IMR-90 (cell line): ENCODE measurements around the gene RUNX1. TPM values are rescaled to one million over a fixed set of nuclear protein-coding genes. Genes with fewer than 3 reads are reported as not detected.

Experiments used
- ATAC-seq: fragments of 200-7000 bp; cut with Tn5 transposase; 2 replicates; pipeline ENCODE4 v1.9.1; 2020; ENCODE audit warnings: low read depth, mild to moderate bottlenecking, moderate library complexity
- BruUV-seq: library from RNA; stranded (reverse); fragments of 400-500 nt; replicated peaks from 2 replicates; lab custom pipeline; 2021; lab: Mats Ljungman, UMichigan
- CTCF ChIA-PET: fragments of 300-600 bp; formaldehyde crosslinking; extraction: SDS; loops from one replicate; lab custom pipeline; 2021; ENCODE audit warnings: antibody characterized with exemption; lab: Yijun Ruan, JAX
- POLR2A ChIA-PET: fragments of 300-600 bp; sonication (Branson Sonifier 250); formaldehyde crosslinking; loops from one replicate; lab custom pipeline; 2022; ENCODE audit warnings: antibody characterized with exemption; ENCODE audit not compliant: unreplicated experiment; lab: Charles Lee
- DNase-seq: peaks from one replicate; pipeline ENCODE4 v3.0.0; 2013
- H2AFZ ChIP-seq: replicated peaks from 2 replicates; pipeline ENCODE3; 2013; ENCODE audit warnings: low read length, mild to moderate bottlenecking; ENCODE audit not compliant: poor library complexity
- H2AK5ac ChIP-seq: 2 replicates; pipeline ENCODE4 v1.6.1; 2013; ENCODE audit warnings: low read depth, low read length, inconsistent platforms
- H2AK9ac ChIP-seq: replicated peaks from 2 replicates; pipeline ENCODE3; 2013; ENCODE audit warnings: mild to moderate bottlenecking, low read depth, low read length, moderate library complexity; ENCODE audit not compliant: poor library complexity
- H2BK120ac ChIP-seq: 2 replicates; pipeline ENCODE4 v1.6.1; 2013; ENCODE audit warnings: low read depth, low read length, inconsistent platforms
- H2BK15ac ChIP-seq: 3 replicates; pipeline ENCODE4 v1.6.1; 2013; ENCODE audit warnings: low read depth, low read length, inconsistent platforms
- H2BK20ac ChIP-seq: 2 replicates; pipeline ENCODE4 v1.6.1; 2013; ENCODE audit warnings: low read depth, mild to moderate bottlenecking, inconsistent platforms, low read length, moderate library complexity
- H2BK5ac ChIP-seq: 2 replicates; pipeline ENCODE4 v1.6.1; 2013; ENCODE audit warnings: mild to moderate bottlenecking, low read depth, low read length, inconsistent platforms; ENCODE audit not compliant: poor library complexity, severe bottlenecking
- H3K14ac ChIP-seq: replicated peaks from 2 replicates; pipeline ENCODE4 v1.6.1; 2013; ENCODE audit warnings: low read depth, low read length, inconsistent platforms
- H3K18ac ChIP-seq: 2 replicates; pipeline ENCODE4 v1.6.1; 2013; ENCODE audit warnings: low read depth, low read length, control low read depth
- H3K23ac ChIP-seq: 2 replicates; pipeline ENCODE4 v1.6.1; 2013; ENCODE audit warnings: low read depth, low read length, inconsistent platforms
- H3K27ac ChIP-seq: 2 replicates; pipeline ENCODE4 v1.5.1; 2013; ENCODE audit warnings: mild to moderate bottlenecking, control low read depth, low read length; ENCODE audit not compliant: insufficient read depth
- H3K27me3 ChIP-seq: 2 replicates; pipeline ENCODE4 v1.6.1; 2013; ENCODE audit warnings: low read length; ENCODE audit not compliant: control insufficient read depth, insufficient read depth
- H3K36me3 ChIP-seq: 2 replicates; pipeline ENCODE4 v1.6.1; 2013; ENCODE audit warnings: low read length, mixed read lengths; ENCODE audit not compliant: control insufficient read depth, insufficient read depth
- H3K4ac ChIP-seq: 2 replicates; pipeline ENCODE4 v1.6.1; 2013; ENCODE audit warnings: low read depth, low read length, inconsistent platforms
- H3K4me1 ChIP-seq: 2 replicates; pipeline ENCODE4 v1.6.1; 2013; ENCODE audit warnings: low read length, mixed read lengths; ENCODE audit not compliant: control insufficient read depth, insufficient read depth
- H3K4me2 ChIP-seq: 2 replicates; pipeline ENCODE4 v1.6.1; 2013; ENCODE audit warnings: low read depth, mild to moderate bottlenecking, control low read depth, low read length, moderate library complexity
- H3K4me3 ChIP-seq: 2 replicates; pipeline ENCODE4 v1.5.1; 2013; ENCODE audit warnings: low read depth, mild to moderate bottlenecking, control low read depth, low read length, moderate library complexity; ENCODE audit not compliant: insufficient read depth
- H3K56ac ChIP-seq: 2 replicates; pipeline ENCODE4 v1.6.1; 2013; ENCODE audit warnings: low read length, inconsistent platforms; ENCODE audit not compliant: insufficient read depth; ENCODE audit errors: extremely low read depth
- H3K79me1 ChIP-seq, 2 experiments: 2 replicates each; pipeline ENCODE4 v1.6.1; 2013; ENCODE audit warnings: low read length in 2 of 2, inconsistent platforms in 1 of 2, low read depth in 1 of 2
- H3K9ac ChIP-seq: 2 replicates; pipeline ENCODE4 v1.6.1; 2013; ENCODE audit warnings: low read depth, low read length, control low read depth
- H3K9me1 ChIP-seq: 2 replicates; pipeline ENCODE4 v1.6.1; 2013; ENCODE audit warnings: low read length, inconsistent platforms; ENCODE audit not compliant: insufficient read depth
- H3K9me3 ChIP-seq: 2 replicates; pipeline ENCODE4 v1.6.1; 2013; ENCODE audit warnings: low read length; ENCODE audit not compliant: control insufficient read depth, insufficient read depth
- H4K20me1 ChIP-seq: 2 replicates; pipeline ENCODE4 v1.6.1; 2013; ENCODE audit warnings: low read length, inconsistent platforms; ENCODE audit not compliant: insufficient read depth
- H4K5ac ChIP-seq: 2 replicates; pipeline ENCODE4 v1.6.1; 2013; ENCODE audit warnings: mild to moderate bottlenecking, low read depth, low read length, control low read depth
- H4K8ac ChIP-seq, 2 experiments: 2 replicates each; pipeline ENCODE4 v1.6.1; 2013; ENCODE audit warnings: low read depth in 2 of 2, low read length in 2 of 2, control low read depth in 1 of 2, inconsistent platforms in 1 of 2
- H4K91ac ChIP-seq: 2 replicates; pipeline ENCODE4 v1.6.1; 2013; ENCODE audit warnings: low read depth, low read length, inconsistent platforms; ENCODE audit not compliant: insufficient read depth
- BHLHE40 ChIP-seq: fragments of 150-350 bp; IDR thresholded peaks from 2 replicates; pipeline ENCODE4 v1.6.1; 2016; ENCODE audit warnings: mild to moderate bottlenecking, low read depth, low read length
- CEBPB ChIP-seq: IDR thresholded peaks from 2 replicates; pipeline ENCODE4 v1.6.1; 2012; ENCODE audit warnings: low read depth, low read length, improper control_type of control experiment
- CHD1 ChIP-seq: IDR thresholded peaks from 2 replicates; pipeline ENCODE4 v1.6.1; 2012; ENCODE audit warnings: low read depth, low read length, improper control_type of control experiment
- CTCF ChIP-seq: conservative IDR thresholded peaks from 2 replicates; pipeline ENCODE4 v1.5.1; 2012; ENCODE audit warnings: mild to moderate bottlenecking, low read depth, low read length, improper control_type of control experiment
- ELK1 ChIP-seq: fragments of 150-350 bp; IDR thresholded peaks from 2 replicates; pipeline ENCODE4 v1.6.1; 2016; ENCODE audit warnings: low read depth, mild to moderate bottlenecking, low read length, moderate library complexity, borderline replicate concordance
- FOS ChIP-seq: fragments of 150-350 bp; IDR thresholded peaks from 2 replicates; pipeline ENCODE4 v1.6.1; 2016; ENCODE audit warnings: low read depth, low read length
- MAFK ChIP-seq: IDR thresholded peaks from 2 replicates; pipeline ENCODE4 v1.6.1; 2012; ENCODE audit warnings: low read depth, low read length, improper control_type of control experiment
- MAZ ChIP-seq: IDR thresholded peaks from 2 replicates; pipeline ENCODE4 v1.6.1; 2012; ENCODE audit warnings: low read depth, mild to moderate bottlenecking, low read length, improper control_type of control experiment, moderate library complexity, borderline replicate concordance
- MXI1 ChIP-seq: IDR thresholded peaks from 2 replicates; pipeline ENCODE4 v1.6.1; 2012; ENCODE audit warnings: low read depth, mild to moderate bottlenecking, low read length, moderate library complexity, borderline replicate concordance
- NFE2L2 ChIP-seq: fragments of 150-350 bp; IDR thresholded peaks from 2 replicates; pipeline ENCODE4 v1.6.1; 2016; ENCODE audit warnings: low read depth, mild to moderate bottlenecking, low read length
- POLR2A ChIP-seq: IDR thresholded peaks from 2 replicates; pipeline ENCODE4 v1.6.1; 2012; ENCODE audit warnings: mild to moderate bottlenecking, low read depth, low read length
- RAD21 ChIP-seq: IDR thresholded peaks from 2 replicates; pipeline ENCODE4 v1.6.1; 2012; ENCODE audit warnings: low read length, improper control_type of control experiment
- RCOR1 ChIP-seq: IDR thresholded peaks from 2 replicates; pipeline ENCODE4 v1.6.1; 2012; ENCODE audit warnings: mild to moderate bottlenecking, low read length, improper control_type of control experiment; ENCODE audit not compliant: insufficient replicate concordance
- RFX5 ChIP-seq: IDR thresholded peaks from 2 replicates; pipeline ENCODE4 v1.8.0; 2012; ENCODE audit warnings: low read depth, mild to moderate bottlenecking, low read length, moderate library complexity
- SMC3 ChIP-seq: fragments of 150-350 bp; IDR thresholded peaks from 2 replicates; pipeline ENCODE4 v1.6.1; 2016; ENCODE audit warnings: low read depth, mild to moderate bottlenecking, antibody characterized with exemption, low read length, moderate library complexity
- USF2 ChIP-seq: fragments of 150-350 bp; IDR thresholded peaks from 2 replicates; pipeline ENCODE4 v1.6.1; 2017; ENCODE audit warnings: mild to moderate bottlenecking, antibody characterized with exemption, low read length, low read depth
- WGBS, 2 experiments: methylation state at CpG; one replicate each; pipeline versions ENCODE4 v1.1.5 to v1.1.7; 2013; ENCODE audit warnings: missing lambda C conversion rate in 2 of 2; ENCODE audit not compliant: insufficient read length in 1 of 2; ENCODE audit errors: extremely low coverage in 2 of 2; 5-methylcytosine and 5-hydroxymethylcytosine counted together
- dilution Hi-C: fragments of 300-500 bp; cut with HindIII; formaldehyde crosslinking; loops from one replicate; pipeline ENCODE4 v1.14.3; 2018; ENCODE audit warnings: low sequenced_read_pairs; ENCODE audit not compliant: unreplicated experiment
- in situ Hi-C: fragments of 300-500 bp; cut with MboI; formaldehyde crosslinking; loops from 3 replicates; pipeline ENCODE4 v1.14.3; 2019; ENCODE audit warnings: low sequenced_read_pairs, inconsistent platforms, mixed read lengths
- intact Hi-C: fragments of 100-400 bp; cut with micrococcal nuclease; formaldehyde crosslinking; loops from 2 replicates; pipeline ENCODE4 v1.10.0; 2022
- polyA plus RNA-seq, 3 experiments: library from polyadenylated mRNA; depleted of rRNA; stranded (reverse); fragments of >200 nt; gene quantifications; 2 replicates each; pipeline ENCODE4 v1.2.3, GENCODE V29; 2012; ENCODE audit warnings: low replicate concordance in 1 of 3
- total RNA-seq: library from RNA; depleted of rRNA; stranded (reverse); fragments of >200 nt; gene quantifications from 2 replicates; pipeline ENCODE4 v1.2.3, GENCODE V29; 2012

RUNX1 gene
- total and polyA plus RNA-seq, 2 of the 4 experiments (the other 2 are of a cell fraction), result 34.5 to 56.5 TPM

GRCh38 chr21:34857122-34857713 lies 191.9 kb downstream of the RUNX1 start:
- Histone ChIP-seq H3K4me1 (peaks cover 12% of the 10 kb centered on the region), H3K9ac (no peak overlapping the region), H2AK5ac (no peak overlapping the region), H4K91ac (no peak overlapping the region), H3K56ac (no peak overlapping the region), H2BK20ac (no peak overlapping the region), H4K5ac (no peak overlapping the region), H3K27me3 (no peaks in the 10 kb centered on the region), H3K9me1 (peaks cover 18% of the 10 kb centered on the region), H3K4me3 (no peak overlapping the region), H3K79me1 (peaks cover 61 to 83% of the 10 kb centered on the region in 2 experiments), H2BK5ac (peak overlapping the region; percentile 5), H3K18ac (no peak overlapping the region), H4K8ac (no peak overlapping the region; a peak in 1 of 4 replicates), H3K23ac (0 out of 2 replicates have a peak overlapping the region, but pooled peaks have one; percentile 17), H2AK9ac (no peak overlapping the region), H2BK120ac (no peak overlapping the region), H3K14ac (no peak overlapping the region), H3K4me2 (no peak overlapping the region), H3K4ac (no peak overlapping the region), H3K9me3 (no peaks in the 10 kb centered on the region), H4K20me1 (peaks cover 88% of the 10 kb centered on the region), H2BK15ac (no peak overlapping the region), H3K36me3 (peaks cover 73% of the 10 kb centered on the region), H2AFZ (no peak overlapping the region), H3K27ac (no peak overlapping the region)
- 84% methylated on average over 2 of the region's 9 CpGs; no CpG with 5 or more reads in 1 of the 2 experiments for WGBS, 2 experiments
- in situ Hi-C loops (no loop called here), intact Hi-C loops (no loop called here), dilution Hi-C loops (no loop called here)
- no peak for ATAC-seq
- no TSS peak for BruUV-seq
- CTCF ChIA-PET, result no interaction called here
- no peak for DNase-seq
- POLR2A ChIA-PET, result no interaction called here
- TF ChIP-seq MAZ, result no peak
- no peak for TF ChIP-seq RAD21
- TF ChIP-seq BHLHE40, result no peak
- no peak for TF ChIP-seq SMC3
- no peak for TF ChIP-seq POLR2A
- TF ChIP-seq MXI1, result no peak
- no peak for TF ChIP-seq MAFK
- no peak for TF ChIP-seq CEBPB
- no peak for TF ChIP-seq FOS
- no peak for TF ChIP-seq CTCF
- TF ChIP-seq RFX5, result no peak
- TF ChIP-seq NFE2L2, result no peak
- TF ChIP-seq ELK1, result no peak
- TF ChIP-seq CHD1, result no peak
- TF ChIP-seq RCOR1, result no peak
- TF ChIP-seq USF2, result no peak
